ENCODE measurements around the gene TMEM33. TPM values are rescaled to one million over a fixed set of nuclear protein-coding genes. Genes with fewer than 3 reads are reported as not detected.
A peak's percentile ranks its signal among the peaks of the same experiment; 100 is the strongest.

The TMEM33 gene
- polyA plus RNA-seq, 1 donor from 2014 or later = 26.5 TPM

- no peaks in the 10 kb centered on the region for H3K9me3 ChIP-seq (ENCODE audit: low read length)
- H3K9ac ChIP-seq (ENCODE audit: low read length) = no peak overlapping the region
- H4K20me1 ChIP-seq (ENCODE audit: insufficient read depth) = no peaks in the 10 kb centered on the region
- peak overlapping the region; percentile 92 for H3K4me2 ChIP-seq (ENCODE audit: low read length)
- TF ChIP-seq TAF1 (IDR thresholded peaks at IDR 0.05; ENCODE audit: low read depth) = no peak
- TF ChIP-seq CTCF (IDR thresholded peaks at IDR 0.05; ENCODE audit: poor library complexity, severe bottlenecking) = no peak
- no peaks in the 10 kb centered on the region for H3F3A ChIP-seq (ENCODE audit: insufficient read depth, low read length, poor library complexity, severe bottlenecking)
- peaks cover 48% of the 10 kb centered on the region for H3K79me2 ChIP-seq (replicated peaks; ENCODE audit: insufficient read depth, low read length)
- H3K9me2 ChIP-seq (ENCODE audit: insufficient read depth, low read length) = no peaks in the 10 kb centered on the region
- no peak overlapping the region for H2AFZ ChIP-seq (ENCODE audit: low read depth, low read length)
- no peaks in the 10 kb centered on the region for H3K36me3 ChIP-seq (ENCODE audit: insufficient read depth, low read length)
- H3K27ac ChIP-seq (ENCODE audit: low read length) = no peak overlapping the region
- peak overlapping the region; percentile 74 for H3K4me3 ChIP-seq (ENCODE audit: low read length)
- H3K27me3 ChIP-seq (ENCODE audit: insufficient read depth, low read depth, low read length) = no peaks in the 10 kb centered on the region
Observed at GRCh38 chr4:41991916-41992767, 56.9 kb downstream of the TMEM33 start.

GRCh38 chr4:41992967-41993857, 58.0 kb downstream of the TMEM33 start:
- no peak overlapping the region for H2AFZ ChIP-seq (ENCODE audit: low read depth, low read length)
- H4K20me1 ChIP-seq (ENCODE audit: insufficient read depth) = no peaks in the 10 kb centered on the region
- no peak overlapping the region for H3K27ac ChIP-seq (ENCODE audit: low read length)
- no peaks in the 10 kb centered on the region for H3K9me2 ChIP-seq (ENCODE audit: insufficient read depth, low read length)
- H3F3A ChIP-seq (ENCODE audit: insufficient read depth, low read length, poor library complexity, severe bottlenecking) = no peaks in the 10 kb centered on the region
- H3K36me3 ChIP-seq (ENCODE audit: insufficient read depth, low read length) = no peaks in the 10 kb centered on the region
- no peaks in the 10 kb centered on the region for H3K27me3 ChIP-seq (ENCODE audit: insufficient read depth, low read depth, low read length)
- H3K9me3 ChIP-seq (ENCODE audit: low read length) = no peaks in the 10 kb centered on the region
- no peak overlapping the region for H3K9ac ChIP-seq (ENCODE audit: low read length)
- peaks cover 59% of the 10 kb centered on the region for H3K79me2 ChIP-seq (replicated peaks; ENCODE audit: insufficient read depth, low read length)
- no peak for TF ChIP-seq POLR2AphosphoS5 (IDR thresholded peaks at IDR 0.05)
- TF ChIP-seq SMC3 (conservative IDR thresholded peaks at IDR 0.05; ENCODE audit: poor library complexity) = no peak
- TF ChIP-seq CTCF (IDR thresholded peaks at IDR 0.05; ENCODE audit: poor library complexity, severe bottlenecking) = no peak
- TF ChIP-seq EZH2 (IDR thresholded peaks at IDR 0.05; ENCODE audit: borderline replicate concordance, insufficient read depth, low read length, poor library complexity, severe bottlenecking) = no peak
- TF ChIP-seq REST (IDR thresholded peaks at IDR 0.05; ENCODE audit: borderline replicate concordance) = no peak
- no peak for TF ChIP-seq RAD21 (conservative IDR thresholded peaks at IDR 0.05)
- peak overlapping the region; percentile 74 for H3K4me3 ChIP-seq (ENCODE audit: low read length)
- no peak overlapping the region for H3K4me2 ChIP-seq (ENCODE audit: low read length)
